Mesendoderm (in vitro differentiated cells): ENCODE results near the gene TLE7.

Source experiments
- DNase-seq: peaks from one replicate; pipeline ENCODE4 v3.0.0; 2013
- H2AK5ac ChIP-seq: 2 replicates; pipeline ENCODE4 v1.6.1; 2013; ENCODE audit warnings: low read length, inconsistent platforms
- H2BK120ac ChIP-seq: 2 replicates; pipeline ENCODE4 v1.6.1; 2013; ENCODE audit warnings: low read depth, mild to moderate bottlenecking, low read length, moderate library complexity, mixed read lengths
- H2BK15ac ChIP-seq: replicated peaks from 2 replicates; pipeline ENCODE4 v1.6.1; 2013; ENCODE audit warnings: low read depth, mild to moderate bottlenecking, moderate library complexity
- H2BK5ac ChIP-seq: 2 replicates; pipeline ENCODE4 v1.6.1; 2013; ENCODE audit warnings: low read length, inconsistent platforms
- H3K18ac ChIP-seq: 2 replicates; pipeline ENCODE4 v1.6.1; 2013; ENCODE audit warnings: mild to moderate bottlenecking, low read length, mixed read lengths
- H3K23ac ChIP-seq: one replicate; pipeline ENCODE4 v1.6.1; 2013; ENCODE audit warnings: low read length
- H3K27ac ChIP-seq: 2 replicates; pipeline ENCODE4 v1.5.1; 2013; ENCODE audit warnings: low read depth, mild to moderate bottlenecking, inconsistent platforms, low read length, moderate library complexity
- H3K27me3 ChIP-seq: 2 replicates; pipeline ENCODE4 v1.6.1; 2013; ENCODE audit warnings: low read length, control low read depth, mild to moderate bottlenecking, inconsistent platforms; ENCODE audit not compliant: insufficient read depth, poor library complexity
- H3K36me3 ChIP-seq: 2 replicates; pipeline ENCODE4 v1.6.1; 2013; ENCODE audit warnings: low read length, inconsistent platforms; ENCODE audit not compliant: control insufficient read depth, insufficient read depth
- H3K4ac ChIP-seq: one replicate; pipeline ENCODE4 v1.6.1; 2013; ENCODE audit warnings: low read depth, mild to moderate bottlenecking, low read length, moderate library complexity
- H3K4me1 ChIP-seq: 2 replicates; pipeline ENCODE4 v1.6.1; 2013; ENCODE audit warnings: low read depth, low read length, inconsistent platforms; ENCODE audit not compliant: control insufficient read depth
- H3K4me2 ChIP-seq: 2 replicates; pipeline ENCODE4 v1.6.1; 2013; ENCODE audit warnings: low read length
- H3K4me3 ChIP-seq: 2 replicates; pipeline ENCODE4 v1.5.1; 2013; ENCODE audit warnings: mild to moderate bottlenecking, low read length
- H3K56ac ChIP-seq: one replicate; pipeline ENCODE4 v1.6.1; 2013; ENCODE audit warnings: low read length
- H3K79me1 ChIP-seq: 2 replicates; pipeline ENCODE4 v1.6.1; 2013; ENCODE audit warnings: low read length, inconsistent platforms
- H3K79me2 ChIP-seq: 2 replicates; pipeline ENCODE4 v1.6.1; 2013; ENCODE audit warnings: mild to moderate bottlenecking, low read length; ENCODE audit not compliant: control insufficient read depth, insufficient read depth
- H3K9ac ChIP-seq: 2 replicates; pipeline ENCODE4 v1.6.1; 2013; ENCODE audit warnings: low read length, inconsistent platforms
- H4K5ac ChIP-seq: one replicate; pipeline ENCODE4 v1.6.1; 2013; ENCODE audit warnings: low read length
- H4K8ac ChIP-seq: one replicate; pipeline ENCODE4 v1.6.1; 2013; ENCODE audit warnings: low read depth, mild to moderate bottlenecking, control low read depth, low read length, moderate library complexity
- WGBS: extraction: QIAGEN DNeasy Blood & Tissue Kit; methylation state at CpG from one replicate; pipeline ENCODE4 v1.1.7; 2013; ENCODE audit warnings: low lambda C conversion rate, missing lambda C conversion rate; ENCODE audit not compliant: insufficient coverage; ENCODE audit errors: extremely low coverage; 5-methylcytosine and 5-hydroxymethylcytosine counted together

The TLE7 gene

DNA sequence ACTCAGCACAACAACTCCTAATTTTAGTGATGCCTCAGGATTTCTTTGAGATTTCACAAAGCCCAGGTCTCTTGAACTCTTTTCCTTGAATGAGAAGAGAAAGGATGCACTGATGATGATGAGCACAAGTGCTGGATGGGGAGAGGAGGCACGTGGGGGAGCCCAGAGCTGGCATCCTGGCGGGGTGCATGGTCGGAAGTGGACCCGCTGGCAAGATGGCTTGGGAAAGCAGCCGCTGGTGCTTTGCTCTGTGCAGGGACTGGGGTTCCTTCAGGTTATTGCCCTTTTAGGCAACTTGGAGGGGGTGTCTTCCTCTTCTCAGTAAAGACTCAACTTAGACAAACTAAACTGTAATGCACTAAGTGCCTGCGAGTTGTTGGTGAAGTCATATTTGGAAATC, 61.0 kb downstream of the TLE7 start:
- Histone ChIP-seq H3K18ac (no peak overlapping the region), H3K4me3 (no peak overlapping the region), H3K4me2 (no peak overlapping the region), H3K9ac (no peak overlapping the region), H2BK5ac (no peak overlapping the region), H3K56ac (no peak overlapping the region), H3K4ac (no peak overlapping the region), H3K36me3 (no peaks in the 10 kb centered on the region), H3K27ac (no peak overlapping the region), H3K27me3 (no peaks in the 10 kb centered on the region), H2BK120ac (no peak overlapping the region), H4K8ac (no peak overlapping the region), H3K23ac (no peak overlapping the region), H3K79me1 (no peaks in the 10 kb centered on the region), H3K4me1 (no peaks in the 10 kb centered on the region), H3K79me2 (no peaks in the 10 kb centered on the region), H2BK15ac (no peak overlapping the region), H2AK5ac (no peak overlapping the region), H4K5ac (no peak overlapping the region)
- no CpG with 5 or more reads among the region's 6 CpGs for WGBS
- DNase-seq = no peak
